HuH-7.5 (cell line): Measurements from ENCODE around the gene BCAR1.

Experiments
- DNase-seq: peaks from one replicate; pipeline ENCODE4 v3.0.0; 2011; ENCODE audit warnings: low spot score

Gene BCAR1

GRCh38 chr16:75204410-75204758 lies 47.0 kb downstream of the BCAR1 start:
- no peak for DNase-seq

DNA sequence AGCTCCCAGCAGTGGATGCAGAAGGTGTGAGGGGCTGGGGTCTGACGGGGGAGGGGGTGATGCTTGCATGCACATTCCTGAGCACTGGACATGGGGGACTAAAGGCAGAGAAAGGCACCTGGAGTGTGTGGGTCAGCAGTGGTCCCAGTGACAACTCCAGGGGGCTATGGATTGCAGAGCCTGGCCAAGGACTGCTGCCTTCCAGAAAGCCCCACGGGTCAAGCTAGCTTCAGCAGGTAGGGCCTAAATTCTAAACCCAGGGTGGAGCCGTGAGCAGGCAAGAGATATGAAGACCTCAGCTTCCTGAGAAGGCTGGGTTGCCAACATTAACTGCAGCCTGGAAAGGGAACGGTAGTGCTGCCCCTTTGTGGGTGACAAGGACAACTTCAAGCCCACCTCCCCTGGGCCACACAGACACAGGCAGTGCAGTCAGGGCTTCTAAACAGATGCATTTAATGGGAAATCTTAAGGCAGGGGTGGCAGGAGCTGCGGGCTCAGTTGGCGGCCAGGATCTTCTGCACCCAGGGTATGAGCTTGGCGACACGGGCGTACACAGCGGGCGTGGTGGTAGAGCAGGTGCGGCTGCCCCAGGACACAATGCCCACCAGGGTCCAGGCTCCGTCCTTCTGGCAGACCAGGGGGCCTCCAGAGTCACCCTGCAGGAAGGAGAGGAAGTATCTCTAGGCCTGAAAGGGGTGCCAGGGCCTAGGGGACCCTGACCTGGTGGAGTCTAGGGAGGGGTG lies 47.6 kb downstream of the BCAR1 start:
- no peak for DNase-seq

DNA sequence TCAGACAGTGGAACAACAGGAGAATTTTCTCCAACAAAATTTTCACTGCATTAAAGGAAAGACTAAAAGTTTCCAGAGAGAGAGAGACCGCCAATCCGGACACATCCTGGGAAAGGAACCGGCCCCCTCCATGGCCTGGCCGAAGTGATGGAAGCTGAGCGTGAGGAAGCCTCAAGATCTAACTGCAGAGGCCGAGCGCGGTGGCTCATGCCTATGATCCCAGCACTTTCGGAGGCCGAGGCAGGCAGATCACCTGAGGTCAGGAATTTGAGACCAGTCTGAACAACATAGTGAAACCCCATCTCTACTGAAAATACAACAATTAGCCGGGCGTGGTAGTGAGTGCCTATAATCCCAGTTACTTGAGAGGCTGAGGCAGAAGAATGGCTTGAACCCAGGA lies 48.3 kb downstream of the BCAR1 start:
- no peak for DNase-seq

GRCh38 chr16:75202069-75202590 lies 49.3 kb downstream of the BCAR1 start:
- DNase-seq = no peak

DNA sequence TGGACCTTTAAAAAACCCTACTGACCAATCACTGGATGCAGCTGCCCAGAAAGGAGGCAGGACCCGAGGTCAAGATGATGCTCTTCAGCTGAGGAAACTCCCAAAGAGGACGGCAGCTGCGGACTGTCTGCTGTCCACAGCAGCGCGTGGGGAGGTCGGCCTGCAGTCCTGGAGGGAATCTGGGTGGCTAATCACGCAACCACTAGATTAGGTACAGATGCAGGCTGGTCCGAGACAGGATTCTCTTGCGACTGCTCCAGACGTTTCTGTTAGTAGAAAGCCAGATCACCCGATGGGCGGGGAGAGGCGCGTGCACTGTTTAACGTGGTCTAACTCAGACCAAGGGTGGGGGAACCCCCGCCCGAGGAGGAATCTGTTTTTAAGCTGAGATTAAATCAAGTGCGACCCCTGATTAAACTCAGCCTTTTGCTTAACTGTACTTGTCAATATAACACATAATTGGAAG lies 53.3 kb downstream of the BCAR1 start:
- DNase-seq = no peak

DNA sequence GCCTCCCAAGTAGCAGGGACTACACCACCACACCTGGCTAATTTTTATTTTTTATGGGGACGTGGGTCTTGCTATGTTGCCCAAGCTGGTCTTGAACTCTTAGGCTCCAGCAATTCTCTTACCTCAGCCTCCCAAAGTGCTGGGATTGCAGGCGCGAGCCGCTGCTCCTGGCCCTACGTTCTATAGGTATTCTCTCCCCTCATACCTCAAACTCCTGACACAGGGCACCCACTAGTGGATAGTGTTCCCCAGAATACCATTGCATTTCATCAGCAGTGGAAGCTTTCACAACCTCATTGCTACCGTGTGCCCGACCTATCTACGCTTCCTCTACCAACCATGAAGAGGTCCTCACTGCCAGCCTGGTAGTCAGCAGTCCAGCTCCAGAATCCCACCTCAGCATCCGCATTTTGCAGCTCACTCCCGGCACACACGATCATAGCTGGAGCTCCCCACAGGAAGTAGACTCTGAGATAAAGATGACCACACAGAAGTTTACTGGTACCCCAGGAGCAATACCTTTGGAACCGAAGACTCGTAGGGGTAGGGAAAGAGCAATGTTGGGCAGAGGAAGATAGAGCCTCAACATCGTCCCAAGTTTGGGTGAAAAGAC lies 53.8 kb downstream of the BCAR1 start:
- DNase-seq = no peak

- no peak for DNase-seq
Measured at GRCh38 chr16:75196836-75197235, 54.6 kb downstream of the BCAR1 start.

DNA sequence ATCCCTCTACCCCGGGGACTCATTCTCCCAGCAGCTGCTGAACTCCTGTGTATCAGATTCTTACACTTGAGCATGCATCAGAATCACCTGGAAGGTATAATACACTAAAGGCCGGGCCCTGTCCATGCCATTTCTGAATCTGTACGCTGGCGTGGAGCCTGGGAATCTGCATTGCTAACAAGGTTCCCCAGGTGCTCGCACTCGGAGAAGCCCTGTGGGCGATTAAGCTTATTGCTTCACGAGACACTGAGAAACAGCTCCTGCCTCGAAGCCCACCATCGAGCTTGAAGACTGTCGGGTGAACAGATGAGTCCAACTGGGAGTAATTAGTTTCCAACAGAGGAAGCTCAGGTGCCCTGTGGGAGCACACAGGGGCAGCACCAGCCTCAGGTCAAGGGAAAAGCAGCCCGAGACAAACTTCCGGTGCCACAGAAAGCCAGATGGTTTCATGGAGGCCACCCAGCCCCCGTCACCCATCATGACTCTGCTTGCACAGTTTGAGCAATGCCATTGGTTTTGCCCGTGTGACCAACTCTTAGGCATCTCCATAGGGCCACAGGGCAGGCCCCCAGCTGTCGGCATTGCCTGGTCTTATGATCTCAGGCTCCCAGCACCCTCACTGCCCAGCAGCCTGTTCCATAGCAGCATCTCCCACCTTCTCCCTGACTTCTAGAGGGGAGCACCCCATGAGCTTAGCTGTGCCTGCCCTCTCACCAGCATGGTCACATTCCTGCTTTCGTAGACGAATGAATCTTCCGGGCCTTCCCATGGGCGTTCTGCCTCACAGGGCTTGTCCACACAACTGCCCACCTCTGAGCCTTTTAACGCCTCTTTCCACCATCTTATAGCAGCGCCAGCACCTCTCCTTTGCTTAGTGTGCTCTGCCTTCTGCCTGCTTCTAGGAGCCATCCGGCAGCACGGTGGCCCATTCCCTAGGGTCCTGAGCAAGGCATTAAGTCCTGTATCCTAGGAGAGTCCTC lies 55.3 kb downstream of the BCAR1 start:
- DNase-seq = no peak

DNA sequence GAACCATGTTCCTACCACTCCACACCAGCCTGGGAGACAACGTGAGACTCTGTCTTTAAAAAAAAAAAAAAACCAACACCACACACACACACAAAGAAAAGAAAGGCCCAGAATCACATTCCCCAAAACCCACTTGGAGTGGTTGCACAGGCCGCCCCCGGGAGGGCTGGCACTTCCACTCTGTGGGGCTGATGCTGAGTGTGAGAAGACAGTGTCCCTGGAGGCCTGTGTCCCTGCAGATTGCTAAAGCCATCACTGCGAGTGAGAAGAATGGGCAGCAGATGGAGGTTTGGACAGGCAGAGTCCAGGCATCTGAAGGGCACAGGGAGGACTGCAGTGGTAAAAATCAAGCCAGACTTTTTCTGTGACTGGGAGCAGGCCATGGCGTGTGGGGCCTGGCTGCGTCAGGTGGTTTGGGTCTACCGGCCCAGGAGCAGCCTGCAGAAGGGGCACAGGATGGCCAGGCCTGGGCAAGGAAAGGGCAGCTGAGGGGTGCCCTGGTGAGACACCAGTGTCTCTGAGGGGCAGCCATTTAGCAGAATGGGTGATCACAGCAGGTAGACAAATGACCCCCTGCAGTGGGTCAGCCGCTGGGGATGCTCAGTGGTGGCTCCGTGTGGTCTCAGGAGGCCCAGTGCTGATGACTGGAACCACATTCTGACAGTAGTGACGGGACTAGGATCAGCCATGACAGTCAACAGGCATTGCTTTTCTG lies 57.5 kb downstream of the BCAR1 start:
- DNase-seq = no peak

- no peak for DNase-seq
Measured at GRCh38 chr16:75193265-75193650, 58.2 kb downstream of the BCAR1 start.

DNA sequence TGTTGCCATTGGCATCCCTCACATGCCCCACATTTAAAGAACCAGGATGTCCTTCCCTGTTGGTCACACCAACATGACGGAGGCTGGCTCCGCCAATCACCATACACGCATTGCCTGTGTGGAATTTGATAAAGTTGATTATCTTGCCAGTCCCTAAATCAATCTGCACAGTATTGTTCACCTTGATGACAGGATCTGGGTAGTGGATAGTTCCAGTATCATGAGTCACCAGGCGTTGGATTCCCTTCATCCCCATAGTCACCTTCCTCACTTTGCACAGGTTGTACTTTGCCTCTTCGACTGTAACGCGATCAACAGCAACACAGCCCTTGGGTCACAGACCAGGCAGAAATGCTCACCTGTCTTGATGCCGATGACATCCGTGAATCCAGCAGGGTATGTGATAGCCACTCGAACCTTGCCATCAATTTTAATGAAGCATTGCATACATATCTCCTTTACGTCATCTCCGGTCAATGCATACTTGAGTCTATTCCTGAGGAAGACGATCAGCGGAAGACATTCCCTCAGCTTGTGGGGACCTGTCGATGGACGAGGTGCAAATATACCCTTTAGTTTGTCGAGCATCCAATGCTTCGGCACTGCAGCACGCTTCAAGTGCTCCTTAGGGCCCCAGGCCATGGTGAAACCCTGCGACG lies 58.7 kb downstream of the BCAR1 start:
- no peak for DNase-seq

DNA sequence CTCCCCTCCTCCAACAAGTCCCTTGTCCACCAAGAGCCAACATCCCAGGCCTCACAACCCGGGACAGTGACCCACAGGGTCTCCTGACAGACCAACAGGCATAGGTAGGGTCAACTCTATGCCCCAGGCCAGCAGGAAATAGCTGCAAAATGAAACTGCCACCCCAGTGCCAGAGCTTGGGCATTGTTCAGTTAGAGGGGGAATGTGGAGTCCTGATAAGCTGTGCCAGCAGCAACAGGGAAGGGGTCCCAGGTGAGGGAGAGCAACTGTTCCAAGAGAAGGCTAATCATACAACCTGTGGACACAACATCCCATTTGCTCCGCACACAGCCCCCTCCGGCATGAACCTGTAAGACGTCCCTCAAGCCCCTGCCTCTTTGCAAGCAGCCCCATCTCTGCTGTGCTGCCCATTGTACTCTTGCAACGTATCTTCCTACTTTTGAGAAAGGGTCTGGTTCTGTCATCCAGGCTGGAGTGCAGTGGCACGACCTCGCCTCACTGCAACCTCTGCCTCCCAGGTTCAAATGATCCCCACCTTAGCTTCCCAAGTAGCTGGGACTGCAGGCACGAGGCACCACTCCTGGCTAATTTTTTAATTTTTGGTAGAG lies 61.7 kb downstream of the BCAR1 start:
- DNase-seq = no peak

GRCh38 chr16:75188832-75189477 lies 62.5 kb downstream of the BCAR1 start:
- DNase-seq = no peak

- no peak for DNase-seq
Measured at GRCh38 chr16:75181630-75182029, 69.8 kb downstream of the BCAR1 start.

- no peak for DNase-seq
Measured at GRCh38 chr16:75179208-75179607, 72.2 kb downstream of the BCAR1 start.
